Dermis blood vessel endothelial cell (primary cell): ENCODE data around the gene COG6. TPM values are rescaled to one million over a fixed set of nuclear protein-coding genes. Genes with fewer than 3 reads are reported as not detected.

Experiments used
- DNase-seq: peaks from one replicate; pipeline ENCODE4 v3.0.0; 2010
- total RNA-seq: library from RNA; depleted of rRNA; stranded (reverse); fragments of >200 nt; gene quantifications from 2 replicates; pipeline ENCODE4 v1.2.3, GENCODE V29; 2014

Gene COG6
- total RNA-seq, 1 donor from 2014 or later: 22.3 TPM

DNA sequence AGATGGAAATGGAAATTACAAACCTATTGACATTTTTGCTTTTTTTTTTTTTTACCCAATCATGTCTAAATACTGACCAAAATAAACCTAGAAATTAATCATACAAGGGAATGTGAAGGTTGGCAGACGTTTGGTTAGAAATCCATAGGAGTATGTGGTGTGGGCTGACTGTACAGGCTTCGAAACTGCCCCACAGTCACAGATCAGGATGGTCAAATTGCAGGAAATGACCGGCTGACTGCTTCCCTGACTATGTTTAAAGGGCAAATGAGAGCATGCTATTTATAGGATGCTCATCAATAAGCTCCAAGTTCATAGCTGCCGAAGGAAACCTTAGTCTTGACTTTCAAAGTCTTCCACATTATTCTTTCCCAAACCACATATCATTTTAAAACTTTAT, 118.4 kb downstream of the COG6 start:
- peak; percentile 72 for DNase-seq

DNA sequence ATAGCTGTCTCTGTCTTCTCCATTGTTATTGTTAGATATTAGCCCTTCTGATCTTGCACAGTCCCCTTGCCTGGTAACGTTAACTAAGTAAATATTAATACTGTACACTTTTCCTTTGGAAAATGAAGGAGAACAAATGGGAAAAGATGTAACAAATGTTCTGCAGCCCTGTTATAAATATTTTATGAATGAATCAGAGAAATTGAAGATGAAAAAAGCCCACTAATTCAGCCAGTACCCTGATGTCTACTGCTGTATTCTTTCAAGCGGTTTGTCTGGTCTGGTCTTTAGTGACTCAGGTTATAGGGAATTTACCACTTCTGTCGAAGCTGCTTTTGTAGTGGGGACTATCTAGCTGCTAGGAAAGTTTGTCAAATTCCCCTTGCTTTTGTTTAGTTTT, 121.0 kb downstream of the COG6 start:
- DNase-seq: peak; percentile 59

DNA sequence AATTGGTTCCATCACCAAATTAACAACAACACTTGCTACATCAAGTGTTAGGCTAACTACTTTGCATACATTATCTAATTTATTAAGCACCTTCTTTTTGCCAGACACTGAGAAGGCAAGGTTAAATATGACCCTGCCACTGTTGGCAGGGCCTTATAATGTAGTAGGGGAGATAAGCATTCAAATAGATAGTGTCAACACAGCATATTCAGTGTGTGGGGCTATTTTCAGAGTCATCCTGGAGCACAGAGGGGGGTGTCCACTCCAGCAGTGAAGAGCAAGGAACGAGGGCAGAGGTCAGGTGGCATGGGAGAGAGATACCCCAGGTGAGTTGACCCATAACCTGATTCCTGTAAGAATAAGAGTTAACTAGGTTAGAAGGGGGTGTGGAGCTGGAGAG, 121.6 kb downstream of the COG6 start:
- DNase-seq: no peak

DNA sequence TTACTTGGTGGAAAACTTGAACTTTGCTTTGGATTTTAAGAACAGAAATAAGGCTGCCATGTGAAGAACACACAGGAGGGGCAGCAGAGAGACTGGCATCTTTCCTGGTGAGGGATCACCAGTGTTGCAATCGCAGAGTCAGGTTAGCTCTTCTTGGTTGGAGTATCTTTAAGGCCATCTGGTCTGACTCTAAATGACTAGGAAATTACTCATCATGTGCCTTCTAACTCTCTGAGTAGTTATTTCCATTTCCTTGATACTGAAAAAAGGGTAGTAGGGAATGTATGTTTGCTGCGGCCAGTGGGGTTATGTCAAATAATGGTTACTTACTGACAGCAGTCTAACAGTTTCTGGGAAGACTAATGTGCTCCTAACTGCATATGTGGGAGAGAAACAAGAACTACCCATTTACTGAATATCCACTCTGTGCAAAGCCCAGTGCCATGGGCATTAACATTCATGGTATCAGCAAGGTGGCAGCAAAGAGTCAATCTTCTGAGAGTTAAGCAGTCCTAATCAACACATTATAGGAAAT, 122.1 kb downstream of the COG6 start:
- peak; percentile 93 for DNase-seq

DNA sequence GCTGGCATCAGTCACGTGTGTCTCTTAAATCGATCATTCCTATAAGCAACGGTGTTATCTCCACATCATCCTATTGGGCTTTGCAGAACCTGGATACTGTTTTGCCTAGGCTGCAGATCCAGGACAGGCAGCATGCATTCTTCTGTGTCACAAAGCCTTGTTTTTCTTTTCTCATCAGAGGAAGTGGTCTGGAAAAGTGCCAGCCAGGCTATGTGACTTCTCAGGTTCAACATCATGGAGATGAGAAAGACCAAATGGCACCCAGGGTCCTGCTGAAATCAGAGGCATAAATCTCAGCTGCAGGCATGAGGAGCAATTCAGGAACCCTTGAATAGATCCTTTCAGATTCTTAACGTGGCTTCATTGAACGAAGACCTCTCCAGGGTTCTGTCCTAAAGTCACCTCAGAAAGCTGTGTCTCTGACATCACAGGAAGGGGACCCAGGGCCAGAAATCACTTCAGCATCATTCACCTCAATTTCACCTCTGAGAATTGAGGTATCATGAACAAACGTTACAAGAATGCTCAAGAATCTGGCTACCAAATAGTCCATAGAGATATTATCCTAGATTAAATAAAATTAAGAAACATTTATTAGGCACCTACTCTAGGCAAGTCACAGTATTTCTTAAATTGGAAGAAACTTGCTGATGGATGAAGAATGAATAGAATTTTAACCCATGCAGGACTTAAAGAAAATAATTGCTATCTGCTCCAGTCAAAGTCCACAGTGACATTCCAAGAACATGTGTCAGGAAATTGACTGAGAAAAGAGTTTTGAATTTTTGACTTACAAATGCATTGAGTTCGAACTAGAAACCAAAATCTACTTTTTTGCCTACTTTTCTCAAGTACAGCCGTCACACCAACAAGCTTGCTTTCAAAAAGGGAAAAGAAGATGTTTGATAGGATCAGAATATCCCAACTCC, 124.1 kb downstream of the COG6 start:
- peak; percentile 63 for DNase-seq

DNA sequence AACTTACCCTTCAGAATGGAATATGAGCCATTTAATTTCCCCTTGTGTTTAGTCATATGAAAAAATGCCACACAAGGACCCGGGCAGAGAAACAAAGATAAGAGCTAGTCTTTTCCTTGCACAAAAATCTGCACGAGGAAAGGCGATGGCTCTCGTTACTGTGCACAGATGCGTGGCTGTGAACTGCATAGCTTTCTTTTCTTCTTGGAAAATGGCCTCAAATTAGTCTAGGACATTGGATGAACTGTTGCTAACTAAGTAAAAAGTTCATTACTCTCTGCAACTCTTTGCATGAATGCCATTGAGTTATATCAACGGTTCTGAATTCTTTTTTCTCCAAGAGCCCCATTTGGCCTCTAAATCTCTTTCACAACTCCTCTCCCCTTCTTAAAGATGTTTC, 125.2 kb downstream of the COG6 start:
- DNase-seq: no peak

DNA sequence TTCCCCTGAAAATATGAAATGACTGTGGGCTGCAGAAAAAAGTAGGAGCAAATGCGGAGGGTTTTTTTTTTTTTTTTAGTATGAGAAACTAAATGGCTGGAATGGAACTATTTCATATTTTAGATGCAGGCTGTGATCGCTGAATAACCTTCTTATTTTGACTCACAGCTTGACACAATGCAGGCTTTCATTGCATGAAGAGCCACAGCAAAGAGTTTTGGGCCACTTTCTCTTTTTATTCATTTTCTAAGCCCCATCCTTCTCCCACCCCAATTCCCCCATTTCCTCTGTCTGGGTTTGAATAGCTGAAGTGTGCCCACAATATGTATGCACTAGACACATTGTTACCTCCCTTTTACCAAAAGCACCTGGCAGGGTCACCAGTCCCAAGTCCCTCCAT, 125.9 kb downstream of the COG6 start:
- no peak for DNase-seq

DNA sequence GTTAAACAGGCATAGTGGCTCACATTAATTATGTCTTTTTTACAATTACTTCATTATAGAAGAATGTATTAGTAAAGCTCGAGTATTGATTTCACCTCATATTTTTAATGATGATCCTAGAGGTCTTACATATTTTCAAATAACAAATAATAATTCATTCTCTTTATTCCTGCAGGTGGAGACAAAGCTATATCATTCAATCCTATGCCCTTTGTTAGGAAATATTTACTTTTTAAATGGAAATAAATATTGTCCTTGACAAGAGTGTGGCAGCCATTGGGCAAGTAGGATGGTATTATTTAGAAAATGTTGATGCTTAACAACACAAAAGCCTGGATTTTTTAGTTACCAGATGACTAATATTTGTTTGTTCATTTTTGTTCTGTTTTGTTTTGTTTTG, 127.6 kb downstream of the COG6 start:
- DNase-seq: peak; percentile 71

DNA sequence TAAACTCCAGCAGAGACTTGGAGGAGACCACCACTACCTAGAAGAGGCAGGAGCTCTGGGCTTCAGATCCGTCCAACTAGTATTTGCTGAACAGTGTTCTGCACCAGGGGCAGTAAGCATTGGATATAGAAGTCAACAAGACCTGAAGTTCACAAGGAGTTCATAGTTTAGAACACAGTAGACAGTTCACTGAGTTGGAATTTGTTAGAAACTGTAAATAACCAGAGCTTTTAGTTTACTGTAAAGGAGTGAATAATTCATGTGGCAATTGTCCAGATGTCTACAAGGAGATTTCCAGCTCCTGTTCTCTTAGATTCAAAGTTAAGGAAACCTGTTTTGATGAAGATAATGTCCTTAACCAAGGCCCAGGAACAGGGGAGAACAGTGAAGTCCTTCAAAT, 128.9 kb downstream of the COG6 start:
- DNase-seq: peak; percentile 30

DNA sequence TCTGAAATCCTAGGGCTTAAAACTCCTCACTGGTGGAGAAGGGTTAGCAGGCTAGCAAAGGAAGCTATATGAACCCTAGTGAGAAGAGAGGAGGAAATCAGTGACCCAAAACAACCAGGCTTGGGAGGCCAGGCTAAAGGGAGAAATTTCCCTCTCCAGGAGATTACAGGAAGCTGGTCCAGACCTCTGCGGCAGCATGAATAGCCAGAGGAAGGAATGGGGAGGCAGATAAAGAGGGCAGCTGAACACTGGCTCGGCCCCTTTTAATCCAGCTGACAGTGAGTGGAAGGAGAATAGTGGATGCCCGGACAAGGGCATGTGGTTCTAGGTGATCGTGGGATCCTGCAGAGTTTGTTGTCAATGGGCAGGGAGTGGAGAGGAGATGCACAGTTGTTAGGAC, 130.6 kb downstream of the COG6 start:
- DNase-seq: peak; percentile 87

DNA sequence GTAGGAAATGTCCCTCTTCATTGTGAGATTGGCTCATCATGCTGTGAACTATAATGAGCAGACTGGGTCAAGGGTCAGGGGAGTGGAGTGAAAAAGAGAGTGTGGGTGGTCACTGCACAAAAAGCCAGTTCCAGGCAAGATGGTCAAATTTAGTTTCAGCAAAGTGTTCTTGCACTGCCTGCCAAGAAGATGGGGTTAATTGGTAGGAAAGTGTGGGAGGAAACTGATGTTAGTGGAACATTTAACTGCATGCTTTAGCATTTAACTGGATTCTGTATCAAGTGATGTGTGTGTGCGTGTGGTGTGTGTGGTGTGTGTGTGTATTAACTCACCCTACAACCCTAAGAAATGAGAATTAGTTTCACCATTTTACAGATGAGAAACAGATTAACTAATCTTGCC, 131.6 kb downstream of the COG6 start:
- peak; percentile 77 for DNase-seq

DNA sequence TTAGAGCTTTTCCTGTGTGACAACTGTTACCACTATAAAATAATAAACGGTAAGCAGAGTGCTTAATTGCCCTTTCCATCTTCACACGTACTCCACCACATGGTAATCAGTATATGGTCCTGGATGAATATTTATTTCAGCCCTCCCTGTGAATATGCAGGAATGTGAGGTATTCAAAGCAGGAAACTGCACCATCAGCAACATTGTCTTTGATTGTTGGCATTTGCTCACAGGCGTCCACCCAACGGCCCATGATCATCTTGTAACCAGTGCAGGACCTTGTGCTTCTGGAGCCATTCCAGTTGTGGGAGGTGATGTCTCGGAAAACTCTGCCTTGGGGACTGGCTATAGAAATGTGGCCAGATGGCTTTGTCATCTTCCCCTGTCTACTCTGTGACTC, 132.6 kb downstream of the COG6 start:
- DNase-seq: peak; percentile 87

DNA sequence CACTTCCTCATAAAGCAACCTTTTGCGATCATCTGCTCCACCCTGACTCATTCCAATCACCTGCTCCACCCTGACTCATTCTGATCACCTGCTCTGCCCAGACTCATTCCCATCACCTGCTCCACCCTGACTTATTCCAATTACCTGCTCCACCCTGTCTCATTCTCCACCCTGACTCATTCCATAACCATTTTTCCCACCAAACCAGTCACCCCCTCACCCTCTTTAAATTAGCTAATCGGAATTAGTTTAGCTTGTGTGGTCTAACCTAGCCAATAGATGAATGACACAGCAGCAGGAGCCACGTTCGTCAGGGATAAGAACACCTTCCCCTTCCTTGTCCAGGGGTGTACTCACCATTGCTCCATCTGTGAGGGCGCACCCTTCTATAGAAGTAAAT, 134.0 kb downstream of the COG6 start:
- no peak for DNase-seq

Other genes with a start within 250 kb of the COG6 start
- gene LHFPL6, start 52.5 kb upstream of the COG6 start, total RNA-seq: 62.8 and 67.4 TPM in 2 replicates